B cell (primary cell): Measurements from ENCODE around the gene DIS3L2. TPM values are rescaled to one million over a fixed set of nuclear protein-coding genes. Genes with fewer than 3 reads are reported as not detected.

ENCODE experiments used
- ATAC-seq: fragments of 200-7000 bp; cut with Tn5 transposase; one replicate; pipeline ENCODE4 v1.10.0; 2021; ENCODE audit warnings: low read depth, mild to moderate bottlenecking, moderate number of reproducible peaks, moderate library complexity
- CTCF ChIA-PET: fragments of 350-600 bp; sonication (Branson Sonifier 250); formaldehyde crosslinking; loops from one replicate; lab custom pipeline; 2021; ENCODE audit warnings: antibody characterized with exemption, inconsistent platforms; lab: Charles Lee
- POLR2A ChIA-PET: fragments of 350-600 bp; sonication (Branson Sonifier 250); formaldehyde crosslinking; loops from one replicate; lab custom pipeline; 2021; ENCODE audit warnings: antibody characterized with exemption; lab: Charles Lee
- DNase-seq: peaks from one replicate; pipeline ENCODE4 v3.0.0; 2013
- H2AFZ ChIP-seq: 2 replicates; pipeline ENCODE4 v1.6.1; 2012; ENCODE audit warnings: mild to moderate bottlenecking, low read depth, low read length; ENCODE audit not compliant: insufficient read depth, poor library complexity, severe bottlenecking
- H3K27ac ChIP-seq, 2 donors: 1 replicate in 1 of 2; 2 replicates in 1 of 2; pipeline ENCODE4 v1.5.1; 2012 to 2013; ENCODE audit warnings: low read length in 2 of 2, mild to moderate bottlenecking in 2 of 2, moderate library complexity in 1 of 2
- H3K27me3 ChIP-seq, 4 experiments: fragments of 200-600 bp in 1 of 4; sonication (generic) in 1 of 4; replicated peaks in 1 of 4; 1 replicate in 2 of 4; 2 replicates in 2 of 4; pipeline versions ENCODE4 v1.6.1 to v1.7.0; 2013 to 2016; ENCODE audit warnings: low read length in 3 of 4, mild to moderate bottlenecking in 2 of 4, mixed read lengths in 1 of 4, moderate library complexity in 1 of 4; ENCODE audit not compliant: insufficient read depth in 4 of 4, control insufficient read depth in 3 of 4; ENCODE audit errors: control extremely low read depth in 1 of 4
- H3K36me3 ChIP-seq, 2 experiments: replicated peaks in 1 of 2; 1 replicate in 1 of 2; 2 replicates in 1 of 2; pipeline versions ENCODE4 v1.6.1 to v1.7.1; 2013; ENCODE audit warnings: low read length in 1 of 2; ENCODE audit not compliant: insufficient read depth in 2 of 2, control insufficient read depth in 1 of 2; ENCODE audit errors: control extremely low read depth in 1 of 2, extremely low read depth in 1 of 2
- H3K4me1 ChIP-seq, 2 donors: fragments of 200-600 bp in 1 of 2; sonication (generic) in 1 of 2; 1 replicate in 1 of 2; 2 replicates in 1 of 2; pipeline versions ENCODE4 v1.5.1 to v1.6.1; 2013 to 2017; ENCODE audit warnings: low read length in 2 of 2; ENCODE audit not compliant: control insufficient read depth in 2 of 2, insufficient read depth in 2 of 2
- H3K4me2 ChIP-seq: replicated peaks from 2 replicates; pipeline ENCODE3; 2012; ENCODE audit warnings: mild to moderate bottlenecking, low read depth, low read length; ENCODE audit not compliant: poor library complexity, severe bottlenecking
- H3K4me3 ChIP-seq, 5 experiments: fragments of 200-600 bp in 1 of 5; sonication (generic) in 1 of 5; 1 replicate in 3 of 5; 2 replicates in 2 of 5; pipeline versions ENCODE4 v1.5.1 to v1.7.0; 2011 to 2016; ENCODE audit warnings: low read length in 4 of 5, mild to moderate bottlenecking in 4 of 5, low read depth in 2 of 5, control low read depth in 1 of 5, moderate library complexity in 1 of 5; ENCODE audit not compliant: insufficient read depth in 1 of 5; ENCODE audit errors: control extremely low read depth in 1 of 5, extremely low read depth in 1 of 5
- H3K79me2 ChIP-seq: fragments of 200-600 bp; sonication (generic); one replicate; pipeline ENCODE4 v1.6.0; 2016; ENCODE audit warnings: low read length; ENCODE audit not compliant: control insufficient read depth, insufficient read depth
- H3K9ac ChIP-seq: fragments of 200-600 bp; sonication (generic); 2 replicates; pipeline ENCODE4 v1.6.1; 2017; ENCODE audit warnings: mild to moderate bottlenecking, low read length, moderate library complexity
- H3K9me3 ChIP-seq, 3 donors: one replicate each; pipeline versions ENCODE4 v1.6.1 to v1.7.1; 2013; ENCODE audit warnings: low read length in 2 of 3; ENCODE audit not compliant: control insufficient read depth in 2 of 3, insufficient read depth in 1 of 3; ENCODE audit errors: control extremely low read depth in 1 of 3
- H4K20me1 ChIP-seq: 2 replicates; pipeline ENCODE4 v1.6.0; 2012; ENCODE audit warnings: mild to moderate bottlenecking, low read length; ENCODE audit not compliant: insufficient read depth, control insufficient read depth, poor library complexity, severe bottlenecking
- H3K27ac Mint-ChIP-seq: one replicate; pipeline ENCODE4 v1.8.0; 2021; ENCODE audit warnings: mixed read lengths
- H3K27me3 Mint-ChIP-seq: one replicate; pipeline ENCODE4 v1.8.0; 2021; ENCODE audit warnings: mixed read lengths
- H3K4me1 Mint-ChIP-seq: one replicate; pipeline ENCODE4 v1.8.0; 2021; ENCODE audit warnings: mixed read lengths
- H3K4me3 Mint-ChIP-seq: one replicate; pipeline ENCODE4 v1.8.0; 2021; ENCODE audit warnings: mixed read lengths
- H3K9me3 Mint-ChIP-seq: one replicate; pipeline ENCODE4 v1.8.0; 2022; ENCODE audit warnings: mixed read lengths; ENCODE audit not compliant: insufficient read depth
- EZH2 ChIP-seq: IDR thresholded peaks from 2 replicates; pipeline ENCODE4 v1.6.1; 2012; ENCODE audit warnings: borderline replicate concordance, low read depth, mild to moderate bottlenecking, moderate library complexity, low read length; ENCODE audit not compliant: insufficient read depth, poor library complexity, severe bottlenecking
- WGBS: methylation state at CpG from one replicate; pipeline ENCODE4 v1.1.5; 2013; ENCODE audit warnings: missing lambda C conversion rate; ENCODE audit not compliant: insufficient coverage; 5-methylcytosine and 5-hydroxymethylcytosine counted together
- intact Hi-C: fragments of 100-400 bp; cut with micrococcal nuclease; formaldehyde crosslinking; loops from one replicate; pipeline ENCODE4 v1.10.0; 2022
- polyA plus RNA-seq: library from polyadenylated mRNA; depleted of rRNA; stranded (reverse); fragments of >200 nt; gene quantifications from 2 replicates; pipeline ENCODE4 v1.2.3, GENCODE V29; 2012
- total RNA-seq, 2 donors: library from RNA; stranded (reverse); fragments of 120-200 nt in 1 of 2; gene quantifications; 1 replicate in 1 of 2; 2 replicates in 1 of 2; pipeline versions ENCODE4 v1.2.3 to v1.2.4, GENCODE V29; 2013 to 2022
- TF ChIP-seq, protein P1 (sequence below): fragments of 200-600 bp; IDR thresholded peaks from one replicate; pipeline ENCODE4 v1.8.0; 2022; ENCODE audit warnings: antibody characterized with exemption, mild to moderate bottlenecking

Gene DIS3L2
- total and polyA plus RNA-seq, 2 donors (not counting 1 experiment from before 2014, with no cell fraction given), result 34.5 to 70.1 TPM

- no peak overlapping the region for H2AFZ ChIP-seq
- no peaks in the 10 kb centered on the region for H3K4me1 ChIP-seq
- no peaks in the 10 kb centered on the region for H3K27me3 Mint-ChIP-seq
- TF ChIP-seq, protein P1, sequence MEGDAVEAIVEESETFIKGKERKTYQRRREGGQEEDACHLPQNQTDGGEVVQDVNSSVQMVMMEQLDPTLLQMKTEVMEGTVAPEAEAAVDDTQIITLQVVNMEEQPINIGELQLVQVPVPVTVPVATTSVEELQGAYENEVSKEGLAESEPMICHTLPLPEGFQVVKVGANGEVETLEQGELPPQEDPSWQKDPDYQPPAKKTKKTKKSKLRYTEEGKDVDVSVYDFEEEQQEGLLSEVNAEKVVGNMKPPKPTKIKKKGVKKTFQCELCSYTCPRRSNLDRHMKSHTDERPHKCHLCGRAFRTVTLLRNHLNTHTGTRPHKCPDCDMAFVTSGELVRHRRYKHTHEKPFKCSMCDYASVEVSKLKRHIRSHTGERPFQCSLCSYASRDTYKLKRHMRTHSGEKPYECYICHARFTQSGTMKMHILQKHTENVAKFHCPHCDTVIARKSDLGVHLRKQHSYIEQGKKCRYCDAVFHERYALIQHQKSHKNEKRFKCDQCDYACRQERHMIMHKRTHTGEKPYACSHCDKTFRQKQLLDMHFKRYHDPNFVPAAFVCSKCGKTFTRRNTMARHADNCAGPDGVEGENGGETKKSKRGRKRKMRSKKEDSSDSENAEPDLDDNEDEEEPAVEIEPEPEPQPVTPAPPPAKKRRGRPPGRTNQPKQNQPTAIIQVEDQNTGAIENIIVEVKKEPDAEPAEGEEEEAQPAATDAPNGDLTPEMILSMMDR, result no peak
- TF ChIP-seq EZH2, result no peak
- H3K79me2 ChIP-seq, result peaks cover 81% of the 10 kb centered on the region
- DNase-seq (no peak), ATAC-seq (no peak)
- 100% methylated on average over 2 of the region's 5 CpGs for WGBS
- intact Hi-C loops, result no loop called here
- ChIA-PET CTCF (no interaction called here), POLR2A (no interaction called here)
- peaks cover 2 to 3% of the 10 kb centered on the region in 2 experiments for H3K36me3 ChIP-seq
- H3K4me3 ChIP-seq, result no peak overlapping the region
- no peaks in the 10 kb centered on the region for H3K9me3 Mint-ChIP-seq
- H3K4me3 Mint-ChIP-seq, result no peak overlapping the region
- no peak overlapping the region for H3K4me2 ChIP-seq
- peaks cover 59% of the 10 kb centered on the region for H4K20me1 ChIP-seq
- no peak overlapping the region for H3K27ac Mint-ChIP-seq
- no peaks in the 10 kb centered on the region for H3K9me3 ChIP-seq
- H3K27ac ChIP-seq, result no peak overlapping the region
- peaks cover 9% of the 10 kb centered on the region for H3K4me1 Mint-ChIP-seq
- no peak overlapping the region for H3K9ac ChIP-seq
- H3K27me3 ChIP-seq, result no peaks in the 10 kb centered on the region
Measured at GRCh38 chr2:231987124-231987727, 25.7 kb downstream of the DIS3L2 start.

DNA sequence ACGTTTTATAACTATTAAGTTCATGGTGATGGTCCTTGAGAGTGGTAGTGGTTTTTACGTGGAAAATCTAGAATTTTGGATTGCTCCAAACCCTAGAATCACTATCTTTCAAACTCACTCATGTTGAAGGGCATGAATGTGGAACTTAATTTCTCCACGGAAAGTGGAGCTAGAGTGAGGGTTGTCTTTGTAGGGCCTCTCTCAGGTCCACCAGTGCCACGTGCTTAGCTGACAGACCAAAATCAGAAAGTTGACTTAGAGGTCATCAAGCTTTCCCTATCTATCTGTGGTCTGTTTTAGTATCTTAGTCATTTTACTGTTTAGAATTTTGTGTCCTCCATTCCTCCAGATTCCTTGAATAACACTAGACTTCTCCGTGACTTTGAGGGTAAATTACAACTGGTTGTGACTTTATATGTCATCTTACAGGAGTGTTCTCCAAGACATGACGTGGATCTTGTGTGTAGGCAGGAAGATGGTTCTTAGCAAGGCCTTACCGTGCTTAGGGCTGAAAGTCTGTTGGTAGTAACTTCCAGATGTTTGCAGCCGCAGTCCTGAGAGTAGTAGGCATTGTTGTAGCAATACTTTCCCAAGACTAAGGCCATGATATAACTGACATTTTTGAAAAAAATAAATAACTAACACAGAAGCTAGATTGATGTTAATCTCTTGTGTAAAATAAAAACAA lies 26.8 kb downstream of the DIS3L2 start:
- no peak overlapping the region for H3K4me3 Mint-ChIP-seq
- Histone ChIP-seq H3K79me2 (peaks cover 86% of the 10 kb centered on the region), H2AFZ (no peak overlapping the region), H3K4me1 (no peaks in the 10 kb centered on the region), H3K4me2 (no peak overlapping the region), H4K20me1 (peaks cover 60% of the 10 kb centered on the region), H3K9ac (no peak overlapping the region), H3K4me3 (no peak overlapping the region), H3K9me3 (no peaks in the 10 kb centered on the region), H3K27ac (no peak overlapping the region), H3K36me3 (peaks cover 2 to 3% of the 10 kb centered on the region in 2 experiments), H3K27me3 (no peaks in the 10 kb centered on the region)
- H3K27me3 Mint-ChIP-seq, result no peaks in the 10 kb centered on the region
- no peak for TF ChIP-seq EZH2
- TF ChIP-seq, protein P1, result no peak
- intact Hi-C loops, result no loop called here
- POLR2A ChIA-PET, result interaction anchor here (0.7 kb wide), 1 partner anchor 17 kb away, joined by 5 read pairs; no protein-coding TSS in a partner anchor
- H3K4me1 Mint-ChIP-seq, result peaks cover 18% of the 10 kb centered on the region
- 93% methylated on average over 3 of the region's 8 CpGs for WGBS
- H3K9me3 Mint-ChIP-seq, result no peaks in the 10 kb centered on the region
- no peak for ATAC-seq
- CTCF ChIA-PET, result no interaction called here
- DNase-seq, result no peak
- H3K27ac Mint-ChIP-seq, result no peak overlapping the region
